GM21381 (cell line): Measurements from ENCODE around the gene CCDC122.
A peak's percentile ranks its signal among the peaks of the same experiment; 100 is the strongest.

ENCODE experiments used
- ATAC-seq: cut with Tn5 transposase; IDR thresholded peaks from one replicate; pipeline ENCODE4 v1.9.1; 2021; ENCODE audit warnings: mild to moderate bottlenecking, moderate library complexity; ENCODE audit not compliant: unreplicated experiment

The CCDC122 gene

DNA sequence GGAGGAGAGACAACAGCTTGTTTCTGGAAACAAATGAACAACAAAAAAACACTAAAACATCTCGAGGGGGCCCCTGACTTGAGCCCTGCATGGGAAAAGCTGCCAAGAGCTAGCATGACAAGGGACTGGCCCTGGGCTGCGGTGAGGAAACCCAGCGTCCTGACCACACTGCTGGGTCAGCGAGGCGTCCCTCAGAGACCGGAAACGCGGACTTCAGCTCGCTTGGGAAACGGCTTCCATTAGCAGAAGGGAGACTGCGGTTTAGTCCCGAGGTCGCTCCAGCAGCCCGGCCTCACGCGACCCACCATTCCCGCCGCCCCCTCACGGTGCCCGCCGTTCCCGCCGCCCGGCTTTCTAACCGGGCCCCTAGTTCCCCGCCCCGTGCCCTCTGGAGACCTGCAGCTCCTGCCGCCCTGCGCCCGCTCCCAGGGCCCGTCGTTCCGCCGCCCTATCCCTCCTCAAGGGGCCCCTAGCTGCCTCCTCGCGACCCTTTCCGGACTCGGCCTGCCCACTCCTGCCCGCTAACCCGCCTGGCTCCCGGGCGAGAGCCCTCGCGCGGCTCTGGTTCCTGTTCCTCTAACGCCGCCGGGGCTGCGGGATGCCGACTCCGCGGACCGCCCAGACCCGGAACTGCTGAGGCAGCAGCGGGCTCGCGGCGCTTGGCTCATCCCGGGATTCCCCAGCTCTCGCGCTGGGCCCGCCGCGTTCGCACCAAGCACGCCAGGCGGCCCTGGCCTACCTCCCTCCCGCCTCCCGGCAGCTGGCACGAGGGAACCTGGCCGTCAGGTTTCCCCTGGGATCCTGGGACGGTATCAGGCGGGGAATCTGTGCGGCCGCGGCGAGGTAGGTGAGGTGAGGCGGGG, at the start of gene CCDC122:
TSS of gene CCDC122 (minus strand) at position 849 of the 863 bp plus-strand sequence. CDS start 10,364 bp downstream, outside the sequence.
- ATAC-seq, result peak; percentile 74

DNA sequence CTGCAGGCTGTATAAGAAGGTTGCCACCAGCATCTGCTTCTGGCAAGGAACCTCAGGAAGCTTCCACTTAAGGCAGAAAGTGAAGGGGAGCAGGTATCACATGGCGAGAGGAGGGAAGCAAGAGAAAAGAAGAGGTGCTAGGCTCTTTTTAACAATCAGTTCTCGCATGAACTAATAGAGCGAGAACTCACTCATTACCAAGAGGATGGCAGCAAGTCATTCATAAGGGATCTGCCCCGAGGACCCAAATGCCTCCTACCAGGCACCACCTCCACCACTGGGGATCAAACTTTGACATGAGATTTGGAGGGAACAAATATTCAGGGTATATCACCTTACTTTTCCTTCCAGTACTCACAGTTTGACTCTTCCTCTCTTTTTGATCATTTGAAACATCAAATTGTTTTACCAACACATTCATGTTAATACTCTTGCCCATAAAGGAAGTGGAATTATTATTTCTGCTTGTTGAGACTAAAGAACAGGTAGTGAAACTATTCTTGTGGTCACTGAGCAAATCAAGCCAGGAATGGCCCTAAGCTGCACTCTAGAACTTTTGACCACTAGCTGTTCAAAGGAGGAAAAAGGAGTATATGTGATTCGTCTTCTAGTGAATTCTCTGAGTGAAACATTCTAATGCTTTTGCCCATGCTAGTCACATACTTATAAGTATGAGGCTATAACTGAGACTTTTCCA, 45.2 kb upstream of the CCDC122 start:
- ATAC-seq, result peak; percentile 96

DNA sequence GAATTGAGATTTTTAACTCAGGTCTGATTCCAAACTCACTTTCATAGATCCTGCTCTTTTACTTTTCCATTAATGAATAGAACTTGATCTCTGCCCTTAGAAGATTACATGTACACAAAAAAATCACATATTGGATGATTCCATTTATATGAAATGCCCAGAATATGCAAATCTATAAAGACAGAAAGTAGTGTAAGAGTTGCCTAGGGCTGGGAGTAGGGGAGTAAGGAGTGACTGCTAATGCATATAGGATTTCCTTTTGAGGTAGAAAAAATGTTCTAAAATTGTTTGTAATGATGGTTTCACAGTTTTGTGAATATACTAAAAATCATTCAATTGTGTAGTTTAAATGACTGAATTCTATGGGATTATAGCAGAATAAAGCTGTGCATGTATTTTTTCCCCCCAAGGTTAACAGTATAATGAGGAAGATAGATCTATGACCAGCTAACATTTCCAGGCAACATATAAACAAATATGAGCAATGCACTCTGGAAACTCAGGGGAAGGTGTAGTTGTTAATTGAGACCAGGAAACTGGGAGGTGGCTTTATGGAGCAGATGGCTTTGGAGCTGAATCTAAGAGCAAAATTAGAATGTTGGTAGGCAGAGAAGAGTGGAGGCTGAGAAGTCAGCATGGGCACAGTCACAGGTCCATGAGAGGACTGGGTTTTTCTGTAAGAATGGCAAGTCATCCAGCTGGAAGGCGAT, 41.6 kb upstream of the CCDC122 start:
- no peak for ATAC-seq

DNA sequence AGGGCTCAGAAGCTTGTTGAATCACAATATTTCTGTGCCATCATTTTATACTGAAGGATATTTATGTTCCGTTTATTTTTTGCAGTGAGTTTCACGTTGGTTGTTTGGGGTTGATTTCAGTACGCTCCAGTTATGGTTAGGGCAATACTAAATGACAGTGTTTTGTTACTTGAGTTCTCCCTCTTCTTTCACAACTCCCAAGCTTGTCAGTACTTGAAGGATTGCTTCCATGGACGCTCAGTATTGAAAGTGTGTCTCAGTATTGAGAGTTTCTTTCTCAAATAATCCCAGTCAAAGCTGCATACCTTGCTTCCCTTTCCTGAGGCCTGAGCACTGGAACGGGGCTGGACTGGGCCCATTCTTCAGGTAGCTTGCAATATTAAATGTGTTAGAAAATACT, 39.1 kb upstream of the CCDC122 start:
- ATAC-seq, result no peak

DNA sequence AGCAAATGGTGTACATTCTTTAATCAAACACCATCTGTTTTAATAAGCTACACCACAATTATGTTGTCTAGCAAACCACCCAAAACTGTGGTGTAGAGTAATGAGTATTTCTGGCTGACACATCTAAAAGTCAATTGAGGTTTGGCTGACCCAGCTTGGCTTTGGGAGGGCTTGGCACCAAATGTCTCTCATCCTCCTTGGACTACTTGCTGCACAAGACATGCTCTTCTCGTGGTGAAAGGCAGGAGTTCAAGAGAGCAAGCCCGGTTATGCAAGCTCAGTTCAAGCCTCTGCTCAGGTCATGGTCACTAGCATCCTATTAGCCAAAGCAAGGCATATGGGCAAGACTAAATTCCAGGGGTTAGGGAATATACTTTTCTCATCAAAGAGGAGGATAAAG, 37.3 kb upstream of the CCDC122 start:
- ATAC-seq, result no peak

DNA sequence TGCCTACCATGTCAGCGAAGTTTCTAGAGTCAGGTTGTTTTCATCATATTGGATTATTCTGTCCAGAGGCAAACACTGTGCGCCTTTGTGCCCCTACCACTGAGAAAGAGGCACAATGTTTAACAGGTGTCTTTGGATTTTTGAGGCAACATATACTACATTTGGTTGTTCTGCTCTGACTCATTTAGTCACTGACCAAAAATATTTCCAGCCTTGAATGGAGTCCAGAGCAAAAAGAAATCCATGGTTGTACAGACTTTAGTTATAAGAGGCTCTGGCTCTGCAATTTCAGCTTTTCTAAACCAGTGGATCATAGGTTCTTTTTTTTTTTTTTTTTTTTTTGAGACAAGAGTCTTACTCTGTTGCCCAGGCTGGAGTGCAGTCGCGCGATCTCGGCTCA, 35.9 kb upstream of the CCDC122 start:
- ATAC-seq, result no peak

DNA sequence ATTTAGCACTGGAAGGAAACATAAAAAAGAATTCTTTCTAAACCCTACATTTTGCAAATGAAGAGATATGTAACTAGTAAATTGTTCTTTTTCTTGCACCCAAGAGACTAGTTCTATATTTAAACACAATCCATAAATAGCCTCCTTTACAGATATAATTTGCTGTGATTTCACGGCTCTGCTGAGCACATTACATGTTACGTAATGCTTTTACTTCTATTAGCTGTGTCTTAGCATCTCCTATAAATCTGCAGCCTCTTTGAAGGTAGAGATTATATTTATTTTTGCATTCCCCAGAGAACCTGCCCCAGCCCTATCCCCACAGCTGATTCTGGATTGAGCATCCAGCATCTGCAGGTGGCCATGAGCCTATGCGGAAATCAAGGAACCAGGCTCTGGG, 32.3 kb upstream of the CCDC122 start:
- ATAC-seq, result no peak

DNA sequence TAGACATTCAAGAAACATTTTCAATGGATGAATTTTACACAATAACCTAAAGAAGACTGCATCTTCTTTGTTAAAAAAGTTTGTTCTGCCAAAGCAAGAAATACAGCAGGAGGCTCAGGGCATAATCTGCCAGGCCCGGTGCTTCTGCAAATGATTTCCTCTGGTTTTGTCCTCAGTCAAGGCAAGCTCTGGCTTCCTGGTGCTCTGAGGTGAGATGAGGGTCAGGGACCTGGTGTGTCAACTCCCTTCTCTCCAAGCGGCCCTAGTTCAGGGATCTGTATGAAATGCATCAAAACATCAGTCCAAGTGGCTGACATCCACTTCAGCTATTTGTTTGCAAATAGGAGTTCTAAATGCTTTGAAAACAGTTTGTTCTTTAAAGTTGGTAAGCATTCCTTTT, 31.7 kb upstream of the CCDC122 start:
- no peak for ATAC-seq

DNA sequence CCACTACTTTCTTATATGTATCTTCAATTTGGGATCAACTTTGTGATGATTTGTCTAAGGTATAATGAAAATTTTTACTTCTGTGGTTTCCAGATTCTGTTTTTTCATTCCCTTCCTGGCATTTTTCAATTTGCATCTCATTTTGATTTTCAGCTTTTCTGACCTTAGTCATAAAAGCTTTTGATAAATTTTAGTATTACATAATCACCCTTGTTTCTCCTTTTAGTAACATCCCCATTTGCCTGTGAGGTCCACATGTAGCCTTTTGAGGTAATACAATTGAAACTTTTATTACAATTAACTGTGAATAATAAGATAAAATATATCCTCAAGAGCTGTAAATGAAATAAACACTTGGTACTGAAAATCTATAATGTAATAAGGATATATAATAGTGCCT, 31.3 kb upstream of the CCDC122 start:
- ATAC-seq, result no peak

DNA sequence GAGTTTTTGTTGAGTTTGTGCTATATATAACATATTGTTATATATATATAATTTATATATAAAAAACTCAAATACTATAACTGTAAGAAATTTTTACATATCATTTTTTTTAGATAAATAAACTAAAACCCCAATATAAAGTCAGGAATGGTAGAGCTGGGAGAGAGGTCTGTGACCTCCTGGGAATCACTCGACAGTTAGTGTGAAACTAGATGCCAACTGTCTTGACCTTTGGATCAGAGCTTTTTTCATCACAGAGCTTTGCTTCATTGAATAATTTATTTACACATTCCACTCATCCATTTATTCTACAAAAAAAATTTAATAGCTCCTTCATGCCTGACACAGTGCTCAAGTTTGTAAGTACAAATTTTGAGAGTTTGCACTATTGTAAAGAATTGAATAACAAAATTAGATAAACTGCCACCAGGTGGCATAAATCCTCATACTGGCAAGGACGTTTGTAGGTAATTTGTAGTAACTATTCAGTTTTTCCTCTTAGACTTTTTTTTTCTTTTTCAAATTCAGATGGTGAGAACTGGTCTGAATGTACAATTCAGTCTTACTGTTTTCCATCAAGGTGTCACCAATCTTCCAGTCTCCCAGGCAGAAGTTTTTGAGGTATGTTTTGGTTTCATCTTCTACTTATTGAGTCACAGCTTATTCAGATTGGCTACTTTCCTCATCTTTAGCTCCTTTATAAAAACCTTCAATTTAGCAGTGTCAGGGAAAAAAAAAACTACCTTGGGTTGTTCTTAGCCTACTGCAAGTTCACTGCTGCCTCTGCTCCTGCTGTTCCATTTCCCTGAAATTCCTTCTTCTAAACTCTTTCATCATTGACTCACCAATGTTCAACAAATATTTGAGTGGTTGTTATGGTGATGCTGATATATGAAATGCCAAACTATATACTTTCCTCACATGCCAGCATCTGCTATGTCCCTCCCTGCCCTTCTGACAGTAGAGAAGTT, 28.9 kb upstream of the CCDC122 start:
- no peak for ATAC-seq

DNA sequence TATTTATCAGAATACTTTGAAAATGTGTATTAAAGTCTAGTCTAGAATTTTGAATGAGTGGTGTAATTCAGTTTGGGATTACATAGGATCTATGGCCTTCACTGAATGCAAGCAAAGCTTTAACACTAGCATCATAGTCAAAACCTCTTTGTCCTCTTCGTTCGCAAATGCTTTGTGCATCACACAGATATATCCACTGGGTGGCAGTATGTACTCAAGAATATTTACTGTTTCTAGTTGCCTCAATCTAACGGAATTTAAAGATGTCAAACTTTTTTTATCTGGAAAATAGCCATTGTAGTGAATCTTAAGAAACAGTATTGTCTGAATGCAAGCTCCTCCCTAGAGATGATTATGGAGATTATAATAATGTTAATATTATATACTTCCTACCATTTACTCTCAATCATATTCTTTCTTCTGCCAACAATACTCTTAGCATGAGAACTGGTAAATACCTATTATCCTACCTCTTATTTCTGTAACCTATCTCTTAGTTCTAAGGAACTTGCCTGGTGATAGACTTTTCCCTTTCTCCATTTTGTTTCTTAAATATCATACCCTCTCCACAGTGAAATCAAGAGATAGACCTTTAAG, 26.0 kb upstream of the CCDC122 start:
- ATAC-seq, result no peak

DNA sequence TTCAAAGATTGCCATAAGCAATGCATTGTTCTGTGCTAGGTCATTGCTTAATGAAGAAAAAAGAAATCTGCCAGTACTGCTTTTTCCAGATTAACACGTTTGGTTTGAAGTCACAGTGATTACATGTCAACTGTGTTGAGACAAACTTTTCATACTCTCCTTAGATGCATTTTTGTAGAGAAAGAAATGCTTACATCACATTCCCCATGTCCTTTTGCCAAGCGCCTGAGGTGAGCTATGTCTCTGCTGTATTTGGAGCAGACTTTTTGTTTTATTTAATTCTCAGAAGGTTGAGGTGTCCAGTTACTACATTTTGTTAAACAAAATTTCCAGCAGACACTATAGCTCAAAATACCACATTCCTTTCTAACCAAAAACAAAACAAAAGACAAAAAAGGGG, 16.4 kb upstream of the CCDC122 start:
- no peak for ATAC-seq

DNA sequence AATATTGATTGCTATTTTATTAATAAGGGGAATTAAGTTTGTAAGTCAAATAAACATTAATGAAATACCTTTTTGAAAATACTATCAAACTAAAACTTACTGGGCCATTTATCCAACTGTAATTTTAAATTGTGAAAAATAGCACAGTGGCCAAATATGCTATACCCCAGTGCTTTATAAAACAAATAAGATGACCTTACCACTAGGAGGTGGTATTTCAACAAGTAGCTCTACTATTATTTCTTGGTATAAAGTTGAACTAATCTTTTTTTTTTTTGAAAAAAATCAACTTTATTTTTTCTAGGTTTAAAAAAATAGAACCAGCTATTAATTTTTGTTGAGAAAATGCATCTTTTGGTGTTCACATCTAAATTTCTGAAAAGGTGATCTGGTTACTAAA, 14.9 kb upstream of the CCDC122 start:
- no peak for ATAC-seq

DNA sequence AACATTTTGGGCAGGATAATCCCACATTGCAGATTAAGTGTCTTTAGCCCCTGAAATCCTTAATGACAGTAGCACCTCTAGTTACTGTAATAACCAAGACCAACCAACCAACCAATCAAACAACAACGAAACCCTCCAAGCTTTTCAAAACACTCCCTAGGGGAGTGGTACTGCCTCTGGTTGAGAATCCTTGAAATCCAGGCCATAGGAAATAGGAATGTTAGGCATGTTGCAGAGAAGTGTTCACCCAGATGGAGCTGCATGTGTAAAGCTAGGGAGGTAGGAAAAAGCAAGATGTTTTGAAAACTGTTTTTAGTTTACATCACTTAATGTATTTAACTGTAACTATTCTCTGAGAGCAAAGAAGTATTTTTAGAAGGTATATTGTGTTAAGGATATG, 4.7 kb upstream of the CCDC122 start:
- no peak for ATAC-seq

DNA sequence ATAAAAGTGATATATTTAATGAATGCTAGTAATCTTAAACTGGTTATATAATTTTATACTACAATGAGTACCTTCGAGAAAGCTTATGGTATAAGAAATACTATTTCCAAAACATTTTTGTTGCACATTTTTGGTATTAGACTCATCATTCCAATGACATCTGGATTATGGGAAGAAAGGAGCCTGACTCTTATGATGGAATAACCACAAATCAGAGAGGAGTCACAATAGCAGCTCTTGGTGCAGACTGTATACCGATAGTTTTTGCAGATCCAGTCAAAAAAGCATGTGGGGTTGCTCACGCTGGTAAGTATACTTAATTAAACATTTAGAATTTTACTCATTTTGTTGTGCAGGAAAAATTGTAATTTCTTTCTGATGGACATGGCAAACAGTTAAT, 4.1 kb upstream of the CCDC122 start:
- no peak for ATAC-seq

DNA sequence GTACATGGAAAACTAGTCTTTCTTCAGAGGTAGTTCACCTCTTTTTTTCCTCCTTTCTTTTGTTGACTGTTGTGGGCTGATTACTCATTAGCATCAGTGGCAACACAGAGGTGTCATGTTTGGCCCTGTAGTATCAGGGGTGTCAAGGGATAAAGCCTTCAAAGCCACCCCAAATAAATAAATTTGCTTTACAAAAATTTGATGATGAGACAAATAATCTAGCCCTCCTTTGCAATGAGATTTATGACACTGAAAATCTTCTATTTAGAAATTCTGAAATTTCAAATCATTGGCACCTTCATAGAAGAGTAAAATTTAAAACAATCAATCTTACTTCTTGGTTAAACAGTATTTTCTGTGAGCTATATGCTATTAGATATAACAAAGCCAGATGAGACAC, 2.0 kb upstream of the CCDC122 start:
- ATAC-seq, result no peak

DNA sequence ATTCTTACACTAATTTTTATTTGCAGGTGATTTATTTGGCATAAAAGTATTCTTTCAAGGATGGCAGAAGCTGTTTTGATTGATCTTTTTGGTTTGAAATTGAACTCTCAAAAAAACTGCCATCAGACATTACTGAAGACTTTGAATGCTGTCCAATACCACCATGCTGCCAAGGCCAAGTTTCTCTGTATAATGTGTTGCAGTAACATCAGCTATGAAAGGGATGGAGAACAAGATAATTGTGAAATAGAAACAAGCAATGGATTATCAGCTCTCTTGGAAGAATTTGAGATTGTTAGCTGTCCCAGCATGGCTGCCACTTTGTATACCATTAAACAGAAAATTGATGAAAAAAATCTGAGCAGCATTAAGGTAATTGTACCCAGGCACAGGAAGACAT, 1.4 kb upstream of the CCDC122 start:
- ATAC-seq, result no peak

DNA sequence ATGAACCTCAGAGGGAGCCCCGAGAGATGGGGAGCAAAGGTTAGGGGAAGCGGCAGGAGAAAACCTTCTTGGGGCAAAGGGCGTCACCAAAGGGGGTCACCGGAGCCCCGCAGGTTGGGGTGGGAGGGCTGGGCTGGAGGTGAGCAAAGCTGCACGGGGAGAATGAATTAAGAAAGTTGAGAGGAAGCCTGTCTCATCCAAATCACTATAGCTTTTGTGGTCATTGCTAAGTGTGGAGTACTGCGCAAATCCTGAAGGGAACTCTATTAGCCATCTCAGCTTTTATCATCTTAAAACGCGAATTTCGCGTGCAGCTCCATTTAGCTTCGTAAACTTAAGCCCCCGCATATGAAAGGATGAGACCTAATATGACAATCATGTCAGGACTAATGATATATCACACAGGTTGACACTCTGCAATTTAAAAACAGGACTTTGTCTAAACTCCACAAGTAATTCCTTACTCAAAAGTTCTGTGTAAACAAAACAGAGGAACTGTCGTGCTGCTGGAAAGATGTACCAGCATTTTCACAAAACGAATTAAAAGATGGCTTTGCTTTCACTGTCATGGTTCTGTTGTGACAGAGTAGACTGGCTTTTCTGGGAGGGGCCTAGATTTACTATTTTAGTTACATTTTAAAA, 795 bp upstream of the CCDC122 start:
- no peak for ATAC-seq

DNA sequence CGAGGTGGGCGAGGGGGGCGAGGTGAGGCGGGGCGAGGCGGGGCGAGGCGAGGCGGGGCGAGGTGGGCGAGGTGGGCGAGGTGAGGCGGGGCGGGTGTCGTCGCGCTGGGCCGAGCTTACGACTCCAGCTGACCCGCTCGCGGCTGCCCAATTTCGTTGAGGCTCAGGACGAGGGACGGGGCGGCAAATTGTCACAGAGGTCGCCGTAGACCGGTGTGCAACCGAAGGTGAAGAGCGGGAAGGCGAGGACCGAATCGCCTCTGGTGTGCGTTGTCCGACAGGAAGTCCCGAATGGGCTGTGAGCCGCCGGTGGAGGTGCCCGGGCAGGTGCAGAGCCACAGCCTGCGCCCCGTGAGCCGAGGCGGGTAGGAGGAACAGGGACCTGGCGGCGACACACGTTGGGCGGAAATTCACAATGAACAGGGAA, 228 bp upstream of the CCDC122 start, which contains the start of gene LACC1:
TSS of gene LACC1 (plus strand) at position 150 of the 427 bp plus-strand sequence. CDS start 1,082 bp downstream, outside the sequence.
- ATAC-seq, result peak; percentile 47
